CD4-positive, alpha-beta T cell (primary cell): ENCODE data around the gene ARL5C. TPM values are rescaled to one million over a fixed set of nuclear protein-coding genes. Genes with fewer than 3 reads are reported as not detected.

Source experiments
- ATAC-seq: fragments of 200-7000 bp; cut with Tn5 transposase; one replicate; pipeline ENCODE4 v1.10.0; 2022; ENCODE audit warnings: mild to moderate bottlenecking; ENCODE audit not compliant: poor library complexity
- CTCF ChIA-PET: fragments of 350-600 bp; sonication (Branson Sonifier 250); formaldehyde crosslinking; loops from one replicate; lab custom pipeline; 2021; ENCODE audit warnings: antibody characterized with exemption, inconsistent platforms; lab: Charles Lee
- POLR2A ChIA-PET: fragments of 350-600 bp; sonication (Branson Sonifier 250); formaldehyde crosslinking; loops from one replicate; lab custom pipeline; 2021; ENCODE audit warnings: antibody characterized with exemption, inconsistent platforms; lab: Charles Lee
- DNase-seq, 14 experiments: peaks; one replicate each; pipeline ENCODE4 v3.0.0-alpha.2; 2013 to 2020; ENCODE audit warnings: mixed read lengths in 2 of 14
- H3K27ac ChIP-seq, 2 donors: one replicate each; pipeline versions ENCODE4 v1.5.1 to v1.7.0; 2013; ENCODE audit warnings: low read length in 2 of 2, low read depth in 1 of 2, mild to moderate bottlenecking in 1 of 2
- H3K27me3 ChIP-seq, 2 experiments: 1 replicate in 1 of 2; 2 replicates in 1 of 2; pipeline versions ENCODE4 v1.6.1 to v1.7.0; 2013; ENCODE audit warnings: low read length in 2 of 2, control low read depth in 1 of 2, mild to moderate bottlenecking in 1 of 2, moderate library complexity in 1 of 2; ENCODE audit not compliant: insufficient read depth in 2 of 2, control insufficient read depth in 1 of 2
- H3K36me3 ChIP-seq: one replicate; pipeline ENCODE4 v1.6.1; 2013; ENCODE audit warnings: low read length, control low read depth; ENCODE audit not compliant: insufficient read depth
- H3K4me1 ChIP-seq: one replicate; pipeline ENCODE4 v1.6.1; 2013; ENCODE audit warnings: low read length, control low read depth; ENCODE audit not compliant: insufficient read depth
- H3K4me3 ChIP-seq: one replicate; pipeline ENCODE4 v1.5.1; 2013; ENCODE audit warnings: mild to moderate bottlenecking, low read length, moderate library complexity
- H3K9me3 ChIP-seq, 2 experiments: 1 replicate in 1 of 2; 2 replicates in 1 of 2; pipeline versions ENCODE4 v1.6.1 to v1.7.0; 2013; ENCODE audit warnings: low read length in 2 of 2, mild to moderate bottlenecking in 2 of 2, control low read depth in 1 of 2, moderate library complexity in 1 of 2; ENCODE audit not compliant: control insufficient read depth in 1 of 2, insufficient read depth in 1 of 2
- H3K27ac Mint-ChIP-seq: one replicate; pipeline ENCODE4 v1.8.0; 2020; ENCODE audit warnings: mixed read lengths
- H3K27me3 Mint-ChIP-seq: one replicate; pipeline ENCODE4 v1.8.0; 2021; ENCODE audit warnings: mixed read lengths
- H3K36me3 Mint-ChIP-seq: one replicate; pipeline ENCODE4 v1.8.0; 2021; ENCODE audit warnings: low read depth, mixed read lengths
- H3K4me1 Mint-ChIP-seq: one replicate; pipeline ENCODE4 v1.8.0; 2021; ENCODE audit warnings: low read depth, mixed read lengths
- H3K4me3 Mint-ChIP-seq: one replicate; pipeline ENCODE4 v1.8.0; 2020; ENCODE audit warnings: mild to moderate bottlenecking, mixed read lengths
- H3K9me3 Mint-ChIP-seq: one replicate; pipeline ENCODE4 v1.8.0; 2020; ENCODE audit warnings: mixed read lengths
- CTCF ChIP-seq: fragments of 200-600 bp; IDR thresholded peaks from one replicate; pipeline ENCODE4 v1.8.0; 2022; ENCODE audit warnings: antibody characterized with exemption, mild to moderate bottlenecking
- intact Hi-C, 2 experiments: fragments of 100-400 bp; cut with DNase I in 1 of 2; cut with micrococcal nuclease in 1 of 2; formaldehyde crosslinking; loops; one replicate each; pipeline versions ENCODE4 v1.15.1 to v1.9.0; 2023 to 2025; cut with DNase I, micrococcal nuclease
- total RNA-seq, 174 experiments: library from RNA in 2 of 174; stranded (reverse) in 2 of 174; gene quantifications; one replicate each; pipeline ENCODE4 v1.2.3 and lab custom pipeline; 2021 to 2026

ARL5C gene
- total RNA-seq, 2 experiments from 2014 or later, result not detected

GRCh38 chr17:39173080-39173479 lies 7.1 kb upstream of the ARL5C start:
- peaks cover 19% of the 10 kb centered on the region for H3K36me3 Mint-ChIP-seq
- H3K27me3 Mint-ChIP-seq, result peaks cover 4% of the 10 kb centered on the region
- CTCF ChIA-PET, result interaction anchor here (0.8 to 4.3 kb wide), 5 partner anchors 9 to 188 kb away, joined by 3 to 63 read pairs (median 5); no protein-coding TSS in a partner anchor
- H3K27ac ChIP-seq, result no peak overlapping the region
- no peaks in the 10 kb centered on the region for H3K9me3 Mint-ChIP-seq
- H3K27ac Mint-ChIP-seq, result no peak overlapping the region
- peaks cover 22% of the 10 kb centered on the region for H3K4me1 ChIP-seq
- intact Hi-C loops, result no loop called here
- POLR2A ChIA-PET, result interaction anchor here (0.7 to 1.1 kb wide), 3 partner anchors 8 to 190 kb away, joined by 3 to 4 read pairs (median 3); no protein-coding TSS in a partner anchor
- DNase-seq (no peak), ATAC-seq (no peak)
- H3K9me3 ChIP-seq, result peaks cover 0 to 3% of the 10 kb centered on the region in 2 experiments
- no peaks in the 10 kb centered on the region for H3K27me3 ChIP-seq
- TF ChIP-seq CTCF, result no peak
- no peak overlapping the region for H3K4me3 Mint-ChIP-seq
- no peak overlapping the region for H3K4me3 ChIP-seq
- H3K36me3 ChIP-seq, result peaks cover 25% of the 10 kb centered on the region
- peaks cover 22% of the 10 kb centered on the region for H3K4me1 Mint-ChIP-seq

GRCh38 chr17:39171933-39172332 lies 6.0 kb upstream of the ARL5C start:
- Histone ChIP-seq H3K27me3 (peaks cover 0 to 4% of the 10 kb centered on the region in 2 experiments), H3K36me3 (peaks cover 14% of the 10 kb centered on the region), H3K27ac (no peak overlapping the region), H3K9me3 (peaks cover 0 to 3% of the 10 kb centered on the region in 2 experiments), H3K4me1 (peaks cover 29% of the 10 kb centered on the region), H3K4me3 (no peak overlapping the region)
- peaks cover 30% of the 10 kb centered on the region for H3K4me1 Mint-ChIP-seq
- H3K27me3 Mint-ChIP-seq, result peaks cover 12% of the 10 kb centered on the region
- POLR2A ChIA-PET, result interaction anchor here (1.1 kb wide), 1 partner anchor 18 kb away, joined by 3 read pairs; no protein-coding TSS in a partner anchor
- ATAC-seq (no peak), DNase-seq (no peak)
- CTCF ChIA-PET, result no interaction called here
- no peaks in the 10 kb centered on the region for H3K9me3 Mint-ChIP-seq
- H3K36me3 Mint-ChIP-seq, result peaks cover 11% of the 10 kb centered on the region
- intact Hi-C loops, result no loop called here
- no peak overlapping the region for H3K27ac Mint-ChIP-seq
- H3K4me3 Mint-ChIP-seq, result no peak overlapping the region
- TF ChIP-seq CTCF, result no peak

- peaks cover 40% of the 10 kb centered on the region for H3K4me1 Mint-ChIP-seq
- Histone ChIP-seq H3K9me3 (peaks cover 0 to 8% of the 10 kb centered on the region in 2 experiments), H3K27me3 (peaks cover 8 to 15% of the 10 kb centered on the region in 2 experiments), H3K36me3 (peaks cover 3% of the 10 kb centered on the region), H3K27ac (no peak overlapping the region), H3K4me3 (no peak overlapping the region), H3K4me1 (peaks cover 41% of the 10 kb centered on the region)
- H3K27ac Mint-ChIP-seq, result no peak overlapping the region
- POLR2A ChIA-PET, result interaction anchor here (1.2 kb wide), 1 partner anchor 17 kb away, joined by 3 read pairs; no protein-coding TSS in a partner anchor
- CTCF ChIA-PET, result interaction anchor here (1.2 kb wide), 1 partner anchor 188 kb away, joined by 3 read pairs; no protein-coding TSS in a partner anchor
- H3K27me3 Mint-ChIP-seq, result peaks cover 24% of the 10 kb centered on the region
- no peaks in the 10 kb centered on the region for H3K9me3 Mint-ChIP-seq
- TF ChIP-seq CTCF, result no peak
- H3K36me3 Mint-ChIP-seq, result peaks cover 4% of the 10 kb centered on the region
- intact Hi-C loops, result no loop called here
- H3K4me3 Mint-ChIP-seq, result no peak overlapping the region
- DNase-seq (no peak), ATAC-seq (no peak)
These were observed 4.6 kb upstream of the ARL5C start for GRCh38 chr17:39170558-39170957.
